GM19351 (cell line): Measurements from ENCODE around the gene TMEM121.

Experiments used
- ATAC-seq: cut with Tn5 transposase; IDR thresholded peaks from one replicate; pipeline ENCODE4 v1.9.1; 2021; ENCODE audit warnings: mild to moderate bottlenecking, moderate library complexity; ENCODE audit not compliant: unreplicated experiment

Gene TMEM121

GRCh38 chr14:105527826-105528585 lies 1.6 kb downstream of the TMEM121 start:
- no peak for ATAC-seq

GRCh38 chr14:105528586-105529318 lies 2.4 kb downstream of the TMEM121 start:
- no peak for ATAC-seq

- no peak for ATAC-seq
These were observed 2.9 kb downstream of the TMEM121 start for GRCh38 chr14:105529319-105529568.

GRCh38 chr14:105529569-105530284 lies 3.3 kb downstream of the TMEM121 start:
- no peak for ATAC-seq

GRCh38 chr14:105530285-105531087 lies 4.1 kb downstream of the TMEM121 start:
- ATAC-seq = no peak

GRCh38 chr14:105531088-105531893 lies 4.9 kb downstream of the TMEM121 start:
- no peak for ATAC-seq

GRCh38 chr14:105531894-105532623 lies 5.7 kb downstream of the TMEM121 start:
- ATAC-seq = no peak

- no peak for ATAC-seq
These were observed 6.4 kb downstream of the TMEM121 start for GRCh38 chr14:105532735-105533141.

- ATAC-seq = no peak
These were observed 7.0 kb downstream of the TMEM121 start for GRCh38 chr14:105533391-105533790.

GRCh38 chr14:105533811-105534498 lies 7.6 kb downstream of the TMEM121 start:
- no peak for ATAC-seq

- no peak for ATAC-seq
These were observed 8.2 kb downstream of the TMEM121 start for GRCh38 chr14:105534586-105534985.

- ATAC-seq = no peak
These were observed 9.7 kb downstream of the TMEM121 start for GRCh38 chr14:105536051-105536450.

GRCh38 chr14:105536691-105537579 lies 10.6 kb downstream of the TMEM121 start:
- no peak for ATAC-seq

- no peak for ATAC-seq
These were observed 11.4 kb downstream of the TMEM121 start for GRCh38 chr14:105537580-105538474.

- no peak for ATAC-seq
These were observed 12.2 kb downstream of the TMEM121 start for GRCh38 chr14:105538481-105539049.

GRCh38 chr14:105540811-105541210 lies 14.4 kb downstream of the TMEM121 start:
- no peak for ATAC-seq
